DOHH2 (cell line): Measurements from ENCODE around the gene NBEAL1.

ENCODE experiments used
- H3F3A ChIP-seq: fragments of 200-600 bp; sonication (generic), shearing (Covaris generic); 2 replicates; pipeline ENCODE4 v1.6.0; 2016; ENCODE audit warnings: antibody characterized with exemption, mild to moderate bottlenecking; ENCODE audit not compliant: control insufficient read depth, insufficient read depth
- H3K27ac ChIP-seq: fragments of 200-600 bp; sonication (generic); 2 replicates; pipeline ENCODE4 v1.5.1; 2014; ENCODE audit warnings: low read depth, mild to moderate bottlenecking, low read length, moderate library complexity
- H3K27me3 ChIP-seq: fragments of 200-600 bp; sonication (generic); 2 replicates; pipeline ENCODE4 v1.6.1; 2014; ENCODE audit warnings: mild to moderate bottlenecking, low read length, mixed read lengths; ENCODE audit not compliant: control insufficient read depth
- H3K36me3 ChIP-seq: fragments of 200-600 bp; sonication (generic); 2 replicates; pipeline ENCODE4 v1.6.1; 2014; ENCODE audit warnings: mild to moderate bottlenecking, low read length, moderate library complexity, mixed read lengths; ENCODE audit not compliant: control insufficient read depth
- H3K4me1 ChIP-seq: fragments of 200-600 bp; sonication (generic); 2 replicates; pipeline ENCODE4 v1.6.1; 2014; ENCODE audit warnings: mild to moderate bottlenecking, low read length, mixed read lengths; ENCODE audit not compliant: control insufficient read depth
- H3K4me2 ChIP-seq: fragments of 200-600 bp; sonication (generic); 2 replicates; pipeline ENCODE4 v1.6.0; 2014; ENCODE audit warnings: mild to moderate bottlenecking, low read length, moderate library complexity
- H3K4me3 ChIP-seq: fragments of 200-600 bp; sonication (generic); 2 replicates; pipeline ENCODE4 v1.5.1; 2014; ENCODE audit warnings: mild to moderate bottlenecking, low read length, mixed read lengths
- H3K79me2 ChIP-seq: fragments of 200-600 bp; sonication (generic); 2 replicates; pipeline ENCODE4 v1.6.1; 2014; ENCODE audit warnings: mild to moderate bottlenecking, low read length, mixed read lengths; ENCODE audit not compliant: control insufficient read depth
- H3K9me2 ChIP-seq: fragments of 200-600 bp; sonication (generic); replicated peaks from 2 replicates; pipeline ENCODE4 v1.6.1; 2014; ENCODE audit warnings: mild to moderate bottlenecking, low read length, mixed read lengths; ENCODE audit not compliant: control insufficient read depth
- H3K9me3 ChIP-seq: fragments of 200-600 bp; sonication (generic); 2 replicates; pipeline ENCODE4 v1.6.1; 2014; ENCODE audit warnings: antibody characterized with exemption, low read length, mixed read lengths; ENCODE audit not compliant: control insufficient read depth, insufficient read depth
- H4K20me1 ChIP-seq: fragments of 200-600 bp; sonication (generic); 2 replicates; pipeline ENCODE4 v1.6.0; 2014; ENCODE audit warnings: low read depth, mild to moderate bottlenecking, antibody characterized with exemption, low read length, moderate library complexity; ENCODE audit not compliant: control insufficient read depth, insufficient read depth
- EZH2phosphoT487 ChIP-seq: fragments of 200-600 bp; sonication (generic); IDR thresholded peaks from 2 replicates; pipeline ENCODE4 v1.6.1; 2017; ENCODE audit warnings: borderline replicate concordance, mild to moderate bottlenecking, antibody characterized with exemption, low read length, moderate library complexity, mixed read lengths
- TF ChIP-seq, protein P1 (sequence below): fragments of 200-600 bp; sonication (generic); IDR thresholded peaks from one replicate; pipeline ENCODE4 v1.5.1; 2014; ENCODE audit warnings: antibody characterized with exemption, mild to moderate bottlenecking, low read depth, low read length; ENCODE audit not compliant: poor library complexity, severe bottlenecking

Gene NBEAL1

GRCh38 chr2:203025592-203025991 lies 10.9 kb downstream of the NBEAL1 start:
- Histone ChIP-seq H4K20me1 (no peaks in the 10 kb centered on the region), H3K4me2 (no peak overlapping the region), H3K79me2 (no peaks in the 10 kb centered on the region)

DNA sequence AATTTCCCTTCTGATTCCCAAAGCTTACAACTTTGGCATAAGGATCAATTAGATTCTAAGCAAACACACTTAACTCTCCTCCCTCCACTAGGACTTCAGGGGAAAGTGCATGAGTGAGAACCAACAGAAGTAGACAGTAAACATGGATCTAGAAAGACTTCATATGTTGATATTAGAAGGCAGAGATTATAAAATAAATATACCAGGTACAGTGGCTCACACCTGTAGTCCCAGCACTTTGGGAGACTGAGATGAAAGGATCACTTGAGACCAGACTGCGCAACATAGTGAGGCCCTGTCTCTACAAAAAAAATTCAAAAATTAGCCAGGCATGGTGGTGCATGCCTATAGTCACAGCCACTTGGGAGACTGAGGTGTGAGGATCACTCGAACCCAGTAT lies 15.9 kb downstream of the NBEAL1 start:
- no peaks in the 10 kb centered on the region for H3K27me3 ChIP-seq
- no peaks in the 10 kb centered on the region for H3K79me2 ChIP-seq
- no peak for TF ChIP-seq EZH2phosphoT487
- TF ChIP-seq, protein P1, sequence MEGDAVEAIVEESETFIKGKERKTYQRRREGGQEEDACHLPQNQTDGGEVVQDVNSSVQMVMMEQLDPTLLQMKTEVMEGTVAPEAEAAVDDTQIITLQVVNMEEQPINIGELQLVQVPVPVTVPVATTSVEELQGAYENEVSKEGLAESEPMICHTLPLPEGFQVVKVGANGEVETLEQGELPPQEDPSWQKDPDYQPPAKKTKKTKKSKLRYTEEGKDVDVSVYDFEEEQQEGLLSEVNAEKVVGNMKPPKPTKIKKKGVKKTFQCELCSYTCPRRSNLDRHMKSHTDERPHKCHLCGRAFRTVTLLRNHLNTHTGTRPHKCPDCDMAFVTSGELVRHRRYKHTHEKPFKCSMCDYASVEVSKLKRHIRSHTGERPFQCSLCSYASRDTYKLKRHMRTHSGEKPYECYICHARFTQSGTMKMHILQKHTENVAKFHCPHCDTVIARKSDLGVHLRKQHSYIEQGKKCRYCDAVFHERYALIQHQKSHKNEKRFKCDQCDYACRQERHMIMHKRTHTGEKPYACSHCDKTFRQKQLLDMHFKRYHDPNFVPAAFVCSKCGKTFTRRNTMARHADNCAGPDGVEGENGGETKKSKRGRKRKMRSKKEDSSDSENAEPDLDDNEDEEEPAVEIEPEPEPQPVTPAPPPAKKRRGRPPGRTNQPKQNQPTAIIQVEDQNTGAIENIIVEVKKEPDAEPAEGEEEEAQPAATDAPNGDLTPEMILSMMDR: no peak
- no peak overlapping the region for H3K4me2 ChIP-seq
- H3K4me1 ChIP-seq: no peaks in the 10 kb centered on the region
- H3K36me3 ChIP-seq: no peaks in the 10 kb centered on the region
- no peaks in the 10 kb centered on the region for H4K20me1 ChIP-seq
- H3K4me3 ChIP-seq: no peak overlapping the region
- H3K9me3 ChIP-seq: no peaks in the 10 kb centered on the region
- H3K27ac ChIP-seq: no peak overlapping the region
- H3K9me2 ChIP-seq: no peaks in the 10 kb centered on the region
- no peaks in the 10 kb centered on the region for H3F3A ChIP-seq

More at GRCh38 chr2:203025592-203025991, 10.9 kb downstream of the NBEAL1 start:
- no peak for TF ChIP-seq EZH2phosphoT487
- TF ChIP-seq, protein P1: no peak
- no peaks in the 10 kb centered on the region for H3K36me3 ChIP-seq
- H3K9me2 ChIP-seq: no peaks in the 10 kb centered on the region
- peaks cover 16% of the 10 kb centered on the region for H3K4me1 ChIP-seq
- no peaks in the 10 kb centered on the region for H3K27me3 ChIP-seq
- H3K4me3 ChIP-seq: no peak overlapping the region
- no peak overlapping the region for H3K27ac ChIP-seq
- no peaks in the 10 kb centered on the region for H3K9me3 ChIP-seq
- 0 out of 2 replicates have a peak, but pooled peaks cover 3% of the 10 kb centered on the region for H3F3A ChIP-seq

DNA sequence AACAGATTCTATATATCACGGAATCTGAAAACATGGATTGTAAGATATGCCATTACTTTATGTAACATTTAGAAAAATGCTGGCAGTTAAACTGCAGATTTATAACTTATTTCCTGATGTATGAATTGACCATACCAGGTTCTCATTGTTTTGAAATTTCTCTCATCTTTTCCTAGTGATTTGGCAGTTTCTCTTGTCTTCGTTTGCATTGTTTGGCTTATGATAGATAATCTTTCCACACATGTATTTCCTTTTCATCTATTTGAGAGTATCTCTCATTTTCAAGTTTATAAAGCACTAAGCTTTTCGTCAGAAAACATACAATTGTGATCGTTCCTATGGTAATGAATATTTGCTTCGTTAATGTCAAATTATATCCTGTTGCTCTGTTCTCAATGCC lies 16.3 kb downstream of the NBEAL1 start:
- H3K4me3 ChIP-seq: no peak overlapping the region
- no peaks in the 10 kb centered on the region for H3K9me2 ChIP-seq
- no peaks in the 10 kb centered on the region for H4K20me1 ChIP-seq
- no peak overlapping the region for H3K27ac ChIP-seq
- H3K79me2 ChIP-seq: no peaks in the 10 kb centered on the region
- no peak overlapping the region for H3K4me2 ChIP-seq
- H3F3A ChIP-seq: no peaks in the 10 kb centered on the region
- H3K36me3 ChIP-seq: no peaks in the 10 kb centered on the region
- no peaks in the 10 kb centered on the region for H3K9me3 ChIP-seq
- no peak for TF ChIP-seq EZH2phosphoT487
- TF ChIP-seq, protein P1: no peak
- H3K27me3 ChIP-seq: no peaks in the 10 kb centered on the region
- no peaks in the 10 kb centered on the region for H3K4me1 ChIP-seq
